PC-3 (cell line): Measurements from ENCODE around the gene WAS.

Experiments used
- CTCF ChIP-seq: fragments of 300-600 bp; sonication (generic); conservative IDR thresholded peaks from 2 replicates; pipeline ENCODE4 v1.5.1; 2017; ENCODE audit warnings: antibody characterized with exemption, low read depth, mild to moderate bottlenecking, low read length
- EZH2 ChIP-seq: fragments of 300-600 bp; sonication (generic); IDR thresholded peaks from one replicate; pipeline ENCODE4 v1.6.1; 2017; ENCODE audit warnings: antibody characterized with exemption, mild to moderate bottlenecking, low read length; ENCODE audit not compliant: unreplicated experiment
- EZH2phosphoT487 ChIP-seq: fragments of 300-600 bp; sonication (generic); IDR thresholded peaks from 2 replicates; pipeline ENCODE4 v1.6.1; 2018; ENCODE audit warnings: mild to moderate bottlenecking, antibody characterized with exemption, low read length, borderline replicate concordance

GRCh38 chrX:48648336-48648751 lies 35.3 kb upstream of the WAS start:
- TF ChIP-seq CTCF: peak; percentile 51
- no peak for TF ChIP-seq EZH2
- TF ChIP-seq EZH2phosphoT487: no peak
